AG09309 (cell line): Measurements from ENCODE around the gene MRPL36.
"Not testable (repeated sequence)": the region's sequence is repeated elsewhere in the genome, so short reads cannot be mapped to it uniquely, and the experiment has no call there.

Source experiments
- DNase-seq: peaks from one replicate; pipeline ENCODE4 v3.0.0-alpha.2; 2010; ENCODE audit warnings: low read depth
- H3K4me3 ChIP-seq: 2 replicates; pipeline ENCODE4 v1.5.1; 2011; ENCODE audit warnings: mild to moderate bottlenecking, low read depth, low read length, moderate library complexity; ENCODE audit not compliant: control insufficient read depth
- TF ChIP-seq, protein P1 (sequence below): IDR thresholded peaks from 2 replicates; pipeline ENCODE4 v1.5.1; 2011; ENCODE audit warnings: mild to moderate bottlenecking, low read depth, low read length, inconsistent platforms; ENCODE audit not compliant: insufficient read depth, control insufficient read depth; ENCODE audit errors: missing control alignments

Gene MRPL36

DNA sequence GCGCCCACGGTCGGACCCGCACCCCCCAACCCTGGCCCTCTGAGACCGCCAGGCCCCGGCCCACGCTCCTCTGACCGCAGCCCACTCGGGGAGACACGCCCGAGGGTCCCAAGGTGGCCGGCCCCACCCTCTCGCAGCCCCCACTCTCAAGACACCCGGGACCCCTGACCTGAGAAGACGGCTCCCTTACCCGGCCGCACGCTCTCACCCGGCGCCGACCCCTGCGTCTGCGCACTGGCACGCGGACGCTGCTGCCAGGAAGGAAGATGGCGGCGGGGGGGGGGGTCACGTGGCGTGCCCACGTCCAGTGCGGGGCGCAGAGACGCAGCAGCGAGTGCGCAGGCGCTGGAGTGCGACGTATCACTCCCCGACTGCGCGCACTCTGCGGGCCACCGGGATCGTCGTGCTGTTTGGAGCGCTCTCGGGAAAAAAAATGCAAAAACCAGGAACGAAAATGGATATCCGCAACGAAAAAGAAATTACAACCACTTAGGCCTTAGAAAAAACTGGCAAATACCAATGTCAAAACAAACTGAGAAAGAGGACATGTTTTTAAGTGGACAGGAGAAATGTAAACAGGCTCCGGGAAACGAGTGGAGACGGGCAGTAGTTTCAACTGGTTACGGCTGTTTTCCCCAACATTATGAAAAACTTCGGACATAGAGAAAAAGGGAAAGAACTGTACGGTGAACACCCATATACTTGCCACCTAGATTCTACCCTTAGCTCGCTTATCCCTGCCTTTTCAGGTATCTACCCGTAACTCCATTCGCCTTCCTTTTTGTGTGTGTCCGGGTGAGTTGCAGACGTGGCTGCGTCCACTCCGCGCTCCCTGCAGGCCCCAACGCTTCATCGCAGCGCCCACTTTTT, at the start of gene MRPL36:
TSS of gene MRPL36 (minus strand) at position 236 of the 870 bp plus-strand sequence. CDS start 902 bp downstream, outside the sequence.
- DNase-seq, result peak; percentile 43
- peak within 1 kb of the TSS; percentile 77 for H3K4me3 ChIP-seq
- TF ChIP-seq, protein P1, sequence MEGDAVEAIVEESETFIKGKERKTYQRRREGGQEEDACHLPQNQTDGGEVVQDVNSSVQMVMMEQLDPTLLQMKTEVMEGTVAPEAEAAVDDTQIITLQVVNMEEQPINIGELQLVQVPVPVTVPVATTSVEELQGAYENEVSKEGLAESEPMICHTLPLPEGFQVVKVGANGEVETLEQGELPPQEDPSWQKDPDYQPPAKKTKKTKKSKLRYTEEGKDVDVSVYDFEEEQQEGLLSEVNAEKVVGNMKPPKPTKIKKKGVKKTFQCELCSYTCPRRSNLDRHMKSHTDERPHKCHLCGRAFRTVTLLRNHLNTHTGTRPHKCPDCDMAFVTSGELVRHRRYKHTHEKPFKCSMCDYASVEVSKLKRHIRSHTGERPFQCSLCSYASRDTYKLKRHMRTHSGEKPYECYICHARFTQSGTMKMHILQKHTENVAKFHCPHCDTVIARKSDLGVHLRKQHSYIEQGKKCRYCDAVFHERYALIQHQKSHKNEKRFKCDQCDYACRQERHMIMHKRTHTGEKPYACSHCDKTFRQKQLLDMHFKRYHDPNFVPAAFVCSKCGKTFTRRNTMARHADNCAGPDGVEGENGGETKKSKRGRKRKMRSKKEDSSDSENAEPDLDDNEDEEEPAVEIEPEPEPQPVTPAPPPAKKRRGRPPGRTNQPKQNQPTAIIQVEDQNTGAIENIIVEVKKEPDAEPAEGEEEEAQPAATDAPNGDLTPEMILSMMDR, result peak; percentile 4

DNA sequence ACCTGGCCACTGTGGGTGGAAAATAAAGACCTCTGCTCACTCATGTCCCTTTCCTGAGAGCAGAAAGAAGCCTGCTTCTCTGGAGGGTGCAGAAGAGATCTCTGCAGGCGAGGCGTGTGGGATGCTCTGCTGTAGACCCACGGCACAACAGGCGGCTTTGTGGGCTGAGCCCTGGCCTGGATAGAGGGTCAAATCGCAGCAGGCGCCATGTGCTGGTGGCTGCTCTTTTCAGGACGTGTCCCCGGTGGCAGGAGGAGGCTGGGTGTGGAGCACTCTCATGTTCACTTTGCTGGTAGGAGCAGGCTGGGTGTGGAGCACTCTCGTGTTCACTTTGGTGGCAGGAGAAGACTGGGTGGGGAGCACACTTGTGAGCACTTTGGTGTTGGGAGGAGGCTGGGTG, 48.0 kb upstream of the MRPL36 start:
- no peak overlapping the region for H3K4me3 ChIP-seq
- DNase-seq, result no peak
- TF ChIP-seq, protein P1, result no peak

DNA sequence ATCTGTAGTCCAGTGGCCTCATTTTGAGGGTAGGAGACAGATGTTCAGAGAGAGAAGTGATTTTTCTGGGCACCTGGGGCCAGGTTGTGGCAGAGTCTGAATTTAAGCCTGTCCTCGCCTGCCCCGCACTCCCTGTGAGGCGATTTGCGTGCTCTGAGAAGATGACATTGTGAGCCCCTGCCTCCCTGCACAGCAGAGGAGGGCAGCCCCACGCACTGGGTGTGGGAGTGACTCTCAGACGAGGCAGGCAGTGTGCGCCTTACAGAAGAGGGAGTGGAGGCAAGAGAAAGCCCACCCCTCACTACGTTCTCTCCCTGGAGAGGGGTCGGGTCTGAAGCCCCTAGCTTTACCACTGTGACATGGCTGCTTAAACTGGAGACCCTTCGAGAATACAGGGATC, 47.4 kb upstream of the MRPL36 start:
- no peak for DNase-seq
- no peak overlapping the region for H3K4me3 ChIP-seq
- TF ChIP-seq, protein P1, result no peak

DNA sequence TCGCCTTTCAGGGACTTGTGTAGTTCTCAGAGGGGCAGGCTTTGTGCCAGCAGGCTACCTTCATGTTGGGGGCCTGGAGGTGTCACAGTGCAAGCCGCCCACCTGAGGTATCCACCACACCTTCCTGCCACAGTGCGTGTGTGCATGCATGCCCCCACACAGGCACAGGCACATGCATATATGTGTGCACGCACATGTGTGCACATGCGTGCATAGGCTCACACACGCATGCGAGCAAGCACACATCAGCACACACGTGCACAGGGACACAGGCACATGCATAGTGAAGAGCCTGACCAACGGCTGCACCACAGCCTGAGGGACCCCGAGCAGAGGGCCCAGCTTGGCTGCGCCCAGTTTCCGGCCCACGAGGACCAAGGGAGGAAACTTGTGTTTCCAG, 46.9 kb upstream of the MRPL36 start:
- H3K4me3 ChIP-seq, result no peak overlapping the region
- no peak for DNase-seq
- TF ChIP-seq, protein P1, result no peak

DNA sequence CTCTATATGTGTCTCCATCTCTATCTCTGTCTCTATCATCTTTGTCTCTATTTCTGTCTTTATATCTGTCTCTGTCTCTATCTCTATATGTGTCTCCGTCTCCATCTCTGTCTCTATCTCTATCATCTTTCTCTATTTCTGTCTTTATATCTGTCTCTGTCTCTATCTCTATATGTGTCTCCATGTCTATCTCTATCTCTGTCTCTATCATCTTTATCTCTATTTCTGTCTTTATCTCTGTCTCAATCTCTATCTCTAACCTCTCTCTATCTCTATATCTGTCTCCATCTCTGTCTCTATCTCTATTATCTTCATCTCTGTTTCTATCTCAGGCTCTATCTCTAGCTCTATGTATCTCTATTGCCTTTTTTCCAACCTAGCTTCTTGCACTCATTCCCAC, 46.1 kb upstream of the MRPL36 start:
- no peak overlapping the region for H3K4me3 ChIP-seq
- no peak for DNase-seq
- TF ChIP-seq, protein P1, result no peak

DNA sequence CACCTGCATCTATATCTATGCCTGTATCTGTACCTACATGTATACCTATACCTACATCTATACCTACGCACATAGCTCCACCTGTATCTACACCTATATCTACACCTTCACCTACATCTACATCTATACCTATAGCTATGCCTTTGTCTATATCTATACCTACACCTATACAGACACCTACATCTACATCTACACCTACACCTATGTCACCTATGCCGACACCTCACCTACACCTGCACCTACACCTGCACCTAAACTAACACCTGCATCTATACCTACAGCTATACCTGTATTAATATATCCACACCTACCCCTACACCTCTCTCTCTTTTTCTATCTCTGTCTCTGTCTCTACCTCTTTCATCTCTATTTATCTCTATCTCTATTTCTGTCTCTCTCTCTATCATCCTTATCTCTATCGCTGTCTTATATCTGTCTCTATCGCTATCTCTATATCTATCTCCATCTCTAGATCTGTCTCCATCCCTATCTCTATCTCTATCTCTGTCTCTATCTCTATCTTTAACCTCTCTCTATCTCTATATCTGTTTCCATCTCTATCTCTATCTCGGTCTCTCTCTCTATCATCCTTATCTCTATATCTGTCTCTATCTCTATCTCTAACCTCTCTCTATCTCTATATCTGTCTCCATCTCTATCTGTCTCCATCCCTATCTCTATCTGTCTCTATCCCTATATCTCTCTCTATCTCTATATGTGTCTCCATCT, 45.2 kb upstream of the MRPL36 start:
- TF ChIP-seq, protein P1, result no peak
- no peak overlapping the region for H3K4me3 ChIP-seq
- no peak for DNase-seq

DNA sequence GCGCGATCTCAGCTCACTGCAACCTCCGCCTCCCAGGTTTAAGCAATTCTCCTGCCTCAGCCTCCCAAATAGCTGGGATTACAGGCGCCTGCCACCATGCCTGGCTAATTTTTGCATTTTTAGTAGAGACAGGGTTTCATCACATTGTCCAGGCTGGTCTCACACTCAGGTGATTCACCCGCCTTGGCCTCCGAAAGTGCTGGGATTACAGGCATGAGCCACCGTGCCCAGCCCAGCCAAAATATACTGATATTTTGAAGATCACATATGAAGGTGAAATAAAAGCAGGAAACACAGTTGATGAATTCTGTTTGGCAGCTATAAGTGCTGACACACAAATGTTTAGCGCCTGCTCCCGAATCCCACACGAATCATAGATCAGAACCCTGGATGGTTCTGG, 44.1 kb upstream of the MRPL36 start:
- not testable (repeated sequence) for H3K4me3 ChIP-seq, DNase-seq
